ENCODE data around the gene KDF1. TPM values are rescaled to one million over a fixed set of nuclear protein-coding genes. Genes with fewer than 3 reads are reported as not detected.

The KDF1 gene
- total RNA-seq, 6 experiments from 2014 or later = 1.1 to 4.1 (median 2.5) TPM

GRCh38 chr1:26907071-26907917 is 53.0 kb downstream of the KDF1 start:
- no peaks in the 10 kb centered on the region for H3K27me3 ChIP-seq
- peak in 2 of 3 donors; percentile 52 to 76 for DNase-seq
- TF ChIP-seq POLR2A (IDR thresholded peaks at IDR 0.05) (no peak), CTCF (IDR thresholded peaks at IDR 0.05) (no peak)
- peak; percentile 9 to 74 (median 40) for ATAC-seq
- H3K27ac ChIP-seq = peak overlapping the region in 1 of 3 donors; percentile 46
- H3K9me3 ChIP-seq = no peaks in the 10 kb centered on the region
- WGBS (ENCODE audit: insufficient coverage, low coverage, low lambda C conversion rate, missing lambda C conversion rate) = 54% methylated on average over 4 of the region's 6 CpGs
- intact Hi-C loops (cut with DNase I) = no loop called here
- peaks cover 0 to 29% (median 7%) of the 10 kb centered on the region in 4 donors for H3K4me1 ChIP-seq
- H3K4me3 ChIP-seq = no peak overlapping the region
- H3K36me3 ChIP-seq = peaks cover 0 to 17% (median 8%) of the 10 kb centered on the region in 4 donors

GRCh38 chr1:26900815-26901511 is 59.3 kb downstream of the KDF1 start:
- ATAC-seq = no peak
- intact Hi-C loops (cut with DNase I) = no loop called here
- Histone ChIP-seq H3K27me3 (no peaks in the 10 kb centered on the region), H3K4me3 (peak overlapping the region; percentile 77 to 82 (median 81)), H3K4me1 (peaks cover 0 to 25% (median 6%) of the 10 kb centered on the region in 4 donors), H3K36me3 (peaks cover 0 to 11% (median 4%) of the 10 kb centered on the region in 4 donors), H3K27ac (peak overlapping the region; percentile 41 to 72 (median 64)), H3K9me3 (no peaks in the 10 kb centered on the region)
- TF ChIP-seq CTCF (IDR thresholded peaks at IDR 0.05) (no peak), POLR2A (IDR thresholded peaks at IDR 0.05) (no peak)
- 47% methylated on average over 10 of the region's 18 CpGs for WGBS (ENCODE audit: insufficient coverage, low coverage, low lambda C conversion rate, missing lambda C conversion rate)
- peak in 1 of 3 donors; percentile 22 for DNase-seq

GRCh38 chr1:26900001-26900814 is 60.1 kb downstream of the KDF1 start, which contains the start of gene GPATCH3:
Gene GPATCH3, minus strand, starts transcription at chr1:26900467. Its CDS starts 25 bp downstream, at chr1:26900442.
- 0% methylated on average over 39 of the region's 50 CpGs for WGBS (ENCODE audit: insufficient coverage, low coverage, low lambda C conversion rate, missing lambda C conversion rate)
- Histone ChIP-seq H3K27me3 (no peaks in the 10 kb centered on the region), H3K4me1 (peaks cover 0 to 25% (median 6%) of the 10 kb centered on the region in 4 donors), H3K4me3 (peak within 1 kb of the TSS; percentile 77 to 82 (median 81)), H3K9me3 (no peaks in the 10 kb centered on the region), H3K36me3 (peaks cover 0 to 17% (median 4%) of the 10 kb centered on the region in 4 donors), H3K27ac (peak within 1 kb of the TSS; percentile 41 to 72 (median 64))
- peak; percentile 81 to 90 (median 88) for ATAC-seq
- TF ChIP-seq POLR2A (IDR thresholded peaks at IDR 0.05) = peak; percentile 71
- no peak for TF ChIP-seq CTCF (IDR thresholded peaks at IDR 0.05)
- peak; percentile 90 to 91 (median 91) for DNase-seq
- intact Hi-C loops (cut with DNase I) = no loop called here

Other genes starting within 250 kb of the KDF1 start
- 10 to 100 TPM; 13.2 to 27.8 (median 19.2) TPM for gene PIGV, start 172.5 kb downstream of the KDF1 start, total RNA-seq
- gene ZDHHC18, start 133.8 kb downstream of the KDF1 start, total RNA-seq = 10 to 100 TPM in 5 of 6 experiments, 1 to 10 TPM in 1; 9.6 to 16.9 (median 14.1) TPM
- 1 to 10 TPM in 3 of 6 experiments, not detected in 3; 2.2 to 2.5 (median 2.5) TPM for gene SFN, start 97.3 kb downstream of the KDF1 start, total RNA-seq
- 10 to 100 TPM in 4 of 6 experiments, 1 to 10 TPM in 2; 5.6 to 18.3 (median 15.3) TPM for gene GPN2, start 70.2 kb downstream of the KDF1 start, total RNA-seq
- gene GPATCH3, start 60.0 kb downstream of the KDF1 start, total RNA-seq = 1 to 10 TPM; 6.0 to 8.1 (median 7.1) TPM
- gene NR0B2, start 46.5 kb downstream of the KDF1 start, total RNA-seq = 10 to 100 TPM; 25.6 to 69.6 (median 43.0) TPM
- 10 to 100 TPM; 40.9 to 60.8 (median 48.4) TPM for gene NUDC, start 38.7 kb downstream of the KDF1 start, total RNA-seq
- 10 to 100 TPM in 2 of 6 experiments, 1 to 10 TPM in 4; 2.0 to 24.8 (median 6.7) TPM for gene TRNP1, start 33.2 kb upstream of the KDF1 start, total RNA-seq
- under 1 TPM in 4 of 6 experiments, not detected in 2; 0.11 to 0.49 (median 0.29) TPM for gene TENT5B, start 52.4 kb upstream of the KDF1 start, total RNA-seq
- 1 to 10 TPM; 1.7 to 4.3 (median 3.0) TPM for gene SLC9A1, start 194.7 kb upstream of the KDF1 start, total RNA-seq

Data from right lobe of liver (tissue), 6 donors.